GM12878 (cell line): ENCODE results near the gene CAVIN1. TPM values are rescaled to one million over a fixed set of nuclear protein-coding genes. Genes with fewer than 3 reads are reported as not detected.

ENCODE experiments used
- ATAC-seq: fragments of 200-7000 bp; cut with Tn5 transposase; 3 replicates; pipeline ENCODE4 v1.9.1; 2020; ENCODE audit warnings: mild to moderate bottlenecking, moderate library complexity
- BruUV-seq: library from RNA; stranded (reverse); fragments of 400-500 nt; replicated peaks from 2 replicates; lab custom pipeline; 2021; lab: Mats Ljungman, UMichigan
- CTCF ChIA-PET: fragments of 300-600 bp; sonication (Branson Sonifier 250); formaldehyde crosslinking; extraction: SDS; loops from one replicate; lab custom pipeline; 2021; ENCODE audit warnings: inconsistent platforms; lab: Yijun Ruan, JAX
- POLR2A ChIA-PET: fragments of 350-600 bp; formaldehyde crosslinking; extraction: SDS; loops from one replicate; lab custom pipeline; 2021; ENCODE audit warnings: inconsistent platforms; lab: Charles Lee
- RAD21 ChIA-PET: fragments of 300-600 bp; sonication (Branson Sonifier 250); formaldehyde crosslinking; loops from one replicate; lab custom pipeline; 2023; ENCODE audit warnings: antibody characterized with exemption; ENCODE audit not compliant: unreplicated experiment; lab: Charles Lee
- SMC1A ChIA-PET: fragments of 300-600 bp; sonication (Branson Sonifier 250); formaldehyde crosslinking; loops from one replicate; lab custom pipeline; 2023; ENCODE audit not compliant: unreplicated experiment, uncharacterized antibody; lab: Charles Lee
- DNase-seq: peaks from one replicate; pipeline ENCODE4 v3.0.0-alpha.2; 2011; ENCODE audit warnings: low read depth, low spot score
- FAIRE-seq: peaks from 3 replicates; lab custom pipeline; 2011; peaks lifted over from hg19 to GRCh38; lab: Jason Lieb, UNC
- H2AFZ ChIP-seq: 2 replicates; pipeline ENCODE4 v1.6.0; 2011; ENCODE audit warnings: low read depth, low read length, control low read depth; ENCODE audit not compliant: control insufficient read depth
- H3K27ac ChIP-seq: 2 replicates; pipeline ENCODE4 v1.5.1; 2011; ENCODE audit warnings: control low read depth; ENCODE audit not compliant: control insufficient read depth, insufficient read depth
- H3K27me3 ChIP-seq, 2 experiments: replicated peaks in 1 of 2; 2 replicates each; pipeline versions ENCODE4 v1.6.0 to v1.6.1; 2011; ENCODE audit warnings: low read length in 1 of 2; ENCODE audit not compliant: control insufficient read depth in 2 of 2, insufficient read depth in 2 of 2
- H3K36me3 ChIP-seq, 2 experiments: 2 replicates each; pipeline ENCODE4 v1.5.1; 2011; ENCODE audit warnings: low read length in 1 of 2; ENCODE audit not compliant: control insufficient read depth in 2 of 2, insufficient read depth in 2 of 2
- H3K4me1 ChIP-seq: 2 replicates; pipeline ENCODE4 v1.6.1; 2011; ENCODE audit warnings: mild to moderate bottlenecking, low read length, moderate library complexity, mixed read lengths; ENCODE audit not compliant: control insufficient read depth, insufficient read depth
- H3K4me2 ChIP-seq: 2 replicates; pipeline ENCODE4 v1.6.0; 2011; ENCODE audit warnings: control low read depth; ENCODE audit not compliant: control insufficient read depth, insufficient read depth
- H3K4me3 ChIP-seq: fragments of 200-600 bp; sonication (generic); 2 replicates; pipeline ENCODE4 v1.5.1; 2016
- H3K79me2 ChIP-seq: 2 replicates; pipeline ENCODE4 v1.6.0; 2011; ENCODE audit warnings: low read length; ENCODE audit not compliant: control insufficient read depth, insufficient read depth
- H3K9ac ChIP-seq: 2 replicates; pipeline ENCODE4 v1.8.0; 2011; ENCODE audit warnings: low read length, control low read depth, mixed read lengths; ENCODE audit not compliant: control insufficient read depth, insufficient read depth
- H3K9me3 ChIP-seq: replicated peaks from 3 replicates; pipeline ENCODE4 v1.5.1; 2011; ENCODE audit warnings: mild to moderate bottlenecking, low read length; ENCODE audit not compliant: control insufficient read depth, insufficient read depth
- H4K20me1 ChIP-seq: 2 replicates; pipeline ENCODE4 v1.6.0; 2011; ENCODE audit not compliant: control insufficient read depth, insufficient read depth
- BACH1 ChIP-seq: fragments of 450-650 bp; IDR thresholded peaks from 2 replicates; pipeline ENCODE4 v1.6.1; 2017; ENCODE audit warnings: mild to moderate bottlenecking, borderline replicate concordance
- BCL11A ChIP-seq: IDR thresholded peaks from 2 replicates; pipeline ENCODE4 v1.6.1; 2011; ENCODE audit warnings: low read depth, low read length
- CREM ChIP-seq: IDR thresholded peaks from 2 replicates; pipeline ENCODE4 v1.6.1; 2014; ENCODE audit warnings: antibody characterized with exemption, low read depth
- KDM1A ChIP-seq: fragments of 200-600 bp; sonication (generic); IDR thresholded peaks from 2 replicates; pipeline ENCODE4 v1.6.1; 2016; ENCODE audit warnings: borderline replicate concordance
- POLR2AphosphoS2 ChIP-seq: IDR thresholded peaks from 2 replicates; pipeline ENCODE4 v1.6.1; 2011; ENCODE audit warnings: low read depth, mild to moderate bottlenecking, low read length, improper control_type of control experiment, moderate library complexity
- POU2F2 ChIP-seq: IDR thresholded peaks from 3 replicates; pipeline ENCODE4 v1.6.1; 2011; ENCODE audit warnings: low read depth, mild to moderate bottlenecking, low read length, borderline replicate concordance
- RCOR1 ChIP-seq: conservative IDR thresholded peaks from 2 replicates; pipeline ENCODE4 v1.6.1; 2012; ENCODE audit warnings: low read depth, low read length, improper control_type of control experiment
- SMAD5 ChIP-seq: IDR thresholded peaks from 2 replicates; pipeline ENCODE4 v1.6.1; 2016; ENCODE audit warnings: antibody characterized with exemption, low read depth
- SP1 ChIP-seq: IDR thresholded peaks from one replicate; pipeline ENCODE4 v1.6.1; 2011; ENCODE audit warnings: low read depth, low read length
- YY1 ChIP-seq: IDR thresholded peaks from 2 replicates; pipeline ENCODE4 v1.6.1; 2011; ENCODE audit warnings: low read depth, mild to moderate bottlenecking, low read length
- WGBS: methylation state at CpG from one replicate; pipeline ENCODE4 v1.1.6; 2016; ENCODE audit warnings: low lambda C conversion rate; ENCODE audit not compliant: insufficient replicate concordance, insufficient coverage; ENCODE audit errors: missing lambda C conversion rate; 5-methylcytosine and 5-hydroxymethylcytosine counted together
- in situ Hi-C: fragments of 300-500 bp; cut with MboI; formaldehyde crosslinking; loops from 9 replicates; pipeline ENCODE4 v1.14.3; 2018; ENCODE audit warnings: mixed read lengths
- intact Hi-C: fragments of 100-400 bp; cut with micrococcal nuclease; formaldehyde crosslinking; loops from one replicate; pipeline ENCODE4 v1.14.2; 2022; ENCODE audit not compliant: unreplicated experiment
- polyA plus RNA-seq, 11 experiments: library from polyadenylated mRNA; depleted of rRNA in 4 of 11; unstranded in 6 of 11; stranded (reverse) in 5 of 11; fragments of >200 nt; fragmentation: Nextera tagmentation in 4 of 11; fragmentation: Illumina TruSeq in 1 of 11; extraction: Ambion mirVana in 4 of 11; extraction: Trizol in 1 of 11; gene quantifications; 1 replicate in 1 of 11; 2 replicates in 10 of 11; pipeline versions ENCODE4 v1.2.1 to v1.2.3, GENCODE V29; 2011 to 2016; ENCODE audit warnings: inconsistent platforms in 2 of 11, missing spikeins in 2 of 11, low read depth in 1 of 11
- total RNA-seq, 4 experiments: library from RNA; depleted of rRNA in 3 of 4; stranded (reverse); fragments of >200 nt in 3 of 4; fragmentation: Illumina TruSeq in 1 of 4; extraction: Trizol in 1 of 4; gene quantifications; 2 replicates each; pipeline versions ENCODE4 v1.2.1 to v1.2.3, GENCODE V29; 2013 to 2021
- TF ChIP-seq, protein P1 (sequence below): fragments of 450-650 bp; conservative IDR thresholded peaks from 2 replicates; pipeline ENCODE4 v1.6.1; 2017; ENCODE audit warnings: mild to moderate bottlenecking, moderate library complexity
- TF ChIP-seq, protein P2 (sequence below): IDR thresholded peaks from 2 replicates; pipeline ENCODE4 v1.6.1; 2011; ENCODE audit warnings: low read depth, mild to moderate bottlenecking, low read length, moderate library complexity, borderline replicate concordance; ENCODE audit errors: extremely low read depth

Gene CAVIN1
- total and polyA plus RNA-seq, 10 of the 15 experiments (the other 5 are each of a cell fraction or from before 2014, with no cell fraction given), result 0.03 to 1.1 (median 0.37) TPM

DNA sequence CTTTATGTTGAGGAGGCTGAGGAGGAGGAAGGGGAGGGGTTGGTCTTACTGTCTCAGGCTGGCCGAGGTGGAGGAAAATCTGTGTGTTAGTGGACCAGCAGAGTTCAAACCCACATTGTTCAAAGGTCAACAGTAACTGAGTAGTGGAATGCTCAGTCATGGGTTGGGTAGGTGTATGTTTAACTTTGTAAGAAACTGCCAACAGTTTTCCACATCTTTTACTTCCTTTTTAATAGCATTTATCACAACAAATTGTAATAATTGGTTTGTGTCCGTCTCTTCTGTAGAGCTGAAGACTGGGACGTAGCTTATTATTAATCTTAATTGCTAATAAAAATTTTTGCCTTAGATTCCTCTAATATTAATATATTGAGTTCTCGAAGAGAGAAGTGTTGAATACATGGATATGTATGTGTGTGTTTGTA, 40.9 kb upstream of the CAVIN1 start:
- H2AFZ ChIP-seq, result no peak overlapping the region
- H3K79me2 ChIP-seq, result peaks cover 22% of the 10 kb centered on the region
- H3K27ac ChIP-seq, result no peak overlapping the region
- H4K20me1 ChIP-seq, result no peaks in the 10 kb centered on the region
- ChIA-PET SMC1A (interaction anchor here (1.0 to 2.3 kb wide), 8 partner anchors 9 to 72 kb away, joined by 3 to 9 read pairs (median 4); partner anchors contain the start of gene NAGLU), RAD21 (interaction anchor here (1.5 kb wide), 1 partner anchor 35 kb away, joined by 5 read pairs; no protein-coding TSS in a partner anchor), CTCF (interaction anchor here (0.9 to 4.5 kb wide), 12 partner anchors 8 to 66 kb away, joined by 3 to 18 read pairs (median 4); no protein-coding TSS in a partner anchor), POLR2A (interaction anchor here (0.8 to 1.9 kb wide), 4 partner anchors 8 to 51 kb away, joined by 3 to 7 read pairs (median 5); no protein-coding TSS in a partner anchor)
- no peaks in the 10 kb centered on the region for H3K4me1 ChIP-seq
- H3K27me3 ChIP-seq, result no peaks in the 10 kb centered on the region
- DNase-seq, result no peak
- TF ChIP-seq POU2F2, result no peak
- TF ChIP-seq CREM, result no peak
- TF ChIP-seq KDM1A, result no peak
- TF ChIP-seq, protein P1, sequence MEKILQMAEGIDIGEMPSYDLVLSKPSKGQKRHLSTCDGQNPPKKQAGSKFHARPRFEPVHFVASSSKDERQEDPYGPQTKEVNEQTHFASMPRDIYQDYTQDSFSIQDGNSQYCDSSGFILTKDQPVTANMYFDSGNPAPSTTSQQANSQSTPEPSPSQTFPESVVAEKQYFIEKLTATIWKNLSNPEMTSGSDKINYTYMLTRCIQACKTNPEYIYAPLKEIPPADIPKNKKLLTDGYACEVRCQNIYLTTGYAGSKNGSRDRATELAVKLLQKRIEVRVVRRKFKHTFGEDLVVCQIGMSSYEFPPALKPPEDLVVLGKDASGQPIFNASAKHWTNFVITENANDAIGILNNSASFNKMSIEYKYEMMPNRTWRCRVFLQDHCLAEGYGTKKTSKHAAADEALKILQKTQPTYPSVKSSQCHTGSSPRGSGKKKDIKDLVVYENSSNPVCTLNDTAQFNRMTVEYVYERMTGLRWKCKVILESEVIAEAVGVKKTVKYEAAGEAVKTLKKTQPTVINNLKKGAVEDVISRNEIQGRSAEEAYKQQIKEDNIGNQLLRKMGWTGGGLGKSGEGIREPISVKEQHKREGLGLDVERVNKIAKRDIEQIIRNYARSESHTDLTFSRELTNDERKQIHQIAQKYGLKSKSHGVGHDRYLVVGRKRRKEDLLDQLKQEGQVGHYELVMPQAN, result no peak
- TF ChIP-seq, protein P2, sequence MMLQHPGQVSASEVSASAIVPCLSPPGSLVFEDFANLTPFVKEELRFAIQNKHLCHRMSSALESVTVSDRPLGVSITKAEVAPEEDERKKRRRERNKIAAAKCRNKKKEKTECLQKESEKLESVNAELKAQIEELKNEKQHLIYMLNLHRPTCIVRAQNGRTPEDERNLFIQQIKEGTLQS, result no peak
- TF ChIP-seq SP1, result no peak
- TF ChIP-seq BACH1, result no peak
- TF ChIP-seq RCOR1, result no peak
- no peak for TF ChIP-seq BCL11A
- TF ChIP-seq POLR2AphosphoS2, result no peak
- TF ChIP-seq YY1, result no peak
- TF ChIP-seq SMAD5, result no peak
- intact Hi-C loops, result no loop called here
- H3K9me3 ChIP-seq, result no peaks in the 10 kb centered on the region
- H3K4me2 ChIP-seq, result no peak overlapping the region
- peaks cover 0 to 15% of the 10 kb centered on the region in 2 experiments; a peak in 2 of 4 replicates for H3K36me3 ChIP-seq
- no TSS peak for BruUV-seq
- FAIRE-seq, result no peak
- no peak overlapping the region for H3K9ac ChIP-seq
- in situ Hi-C loops, result no loop called here
- 96% methylated on average over 4 of the region's 4 CpGs for WGBS
- no peak overlapping the region for H3K4me3 ChIP-seq
- ATAC-seq, result no peak
